GM13977 (cell line): ENCODE data around the gene CABP4.

Source experiments
- DNase-seq: peaks from one replicate; pipeline ENCODE4 v3.0.0; 2012; ENCODE audit warnings: low spot score
- in situ Hi-C: fragments of 300-500 bp; cut with MboI; formaldehyde crosslinking; loops from one replicate; pipeline ENCODE4 v1.12.0; 2022; ENCODE audit warnings: low sequenced_read_pairs, low pct_unique_long_range_greater_than_20kb, mixed read lengths, inconsistent platforms; ENCODE audit not compliant: unreplicated experiment
- TF ChIP-seq, protein P1 (sequence below): IDR thresholded peaks from 2 replicates; pipeline ENCODE4 v1.5.1; 2012; ENCODE audit warnings: mild to moderate bottlenecking, control low read depth; ENCODE audit not compliant: insufficient read depth; ENCODE audit errors: extremely low read depth, missing control alignments

Gene CABP4

DNA sequence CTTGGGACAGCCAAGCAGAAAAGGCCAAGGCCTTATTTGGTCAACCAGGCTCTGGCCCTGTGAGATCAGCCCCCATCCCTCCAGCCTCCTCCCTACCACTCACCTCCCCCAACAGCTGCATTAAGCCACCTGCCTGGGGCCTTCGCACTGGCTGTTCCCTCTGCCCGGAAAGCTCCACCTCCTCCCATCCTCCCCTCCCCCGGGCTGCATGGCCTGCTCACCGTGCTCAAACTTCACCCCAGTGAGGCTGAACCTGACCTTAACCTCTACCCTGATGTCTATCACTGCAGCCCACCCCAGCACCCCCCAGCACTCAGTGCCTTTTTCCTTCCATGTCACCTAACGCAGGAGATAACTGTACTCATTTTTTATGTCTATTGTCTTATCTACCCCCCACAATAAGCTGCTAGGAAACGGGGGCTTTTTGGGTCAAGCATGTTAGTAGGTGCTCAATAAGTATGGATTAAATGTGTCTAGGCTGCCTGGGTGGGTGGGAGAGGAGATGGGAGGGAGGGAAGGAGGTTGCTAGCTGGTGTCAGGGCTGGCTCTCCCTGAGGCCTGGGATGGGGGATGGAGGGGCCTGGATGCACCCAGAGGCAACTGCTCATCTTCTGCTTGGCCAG lies 18.6 kb upstream of the CABP4 start:
- in situ Hi-C loops: no loop called here
- DNase-seq: peak; percentile 93
- TF ChIP-seq, protein P1, sequence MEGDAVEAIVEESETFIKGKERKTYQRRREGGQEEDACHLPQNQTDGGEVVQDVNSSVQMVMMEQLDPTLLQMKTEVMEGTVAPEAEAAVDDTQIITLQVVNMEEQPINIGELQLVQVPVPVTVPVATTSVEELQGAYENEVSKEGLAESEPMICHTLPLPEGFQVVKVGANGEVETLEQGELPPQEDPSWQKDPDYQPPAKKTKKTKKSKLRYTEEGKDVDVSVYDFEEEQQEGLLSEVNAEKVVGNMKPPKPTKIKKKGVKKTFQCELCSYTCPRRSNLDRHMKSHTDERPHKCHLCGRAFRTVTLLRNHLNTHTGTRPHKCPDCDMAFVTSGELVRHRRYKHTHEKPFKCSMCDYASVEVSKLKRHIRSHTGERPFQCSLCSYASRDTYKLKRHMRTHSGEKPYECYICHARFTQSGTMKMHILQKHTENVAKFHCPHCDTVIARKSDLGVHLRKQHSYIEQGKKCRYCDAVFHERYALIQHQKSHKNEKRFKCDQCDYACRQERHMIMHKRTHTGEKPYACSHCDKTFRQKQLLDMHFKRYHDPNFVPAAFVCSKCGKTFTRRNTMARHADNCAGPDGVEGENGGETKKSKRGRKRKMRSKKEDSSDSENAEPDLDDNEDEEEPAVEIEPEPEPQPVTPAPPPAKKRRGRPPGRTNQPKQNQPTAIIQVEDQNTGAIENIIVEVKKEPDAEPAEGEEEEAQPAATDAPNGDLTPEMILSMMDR: no peak

DNA sequence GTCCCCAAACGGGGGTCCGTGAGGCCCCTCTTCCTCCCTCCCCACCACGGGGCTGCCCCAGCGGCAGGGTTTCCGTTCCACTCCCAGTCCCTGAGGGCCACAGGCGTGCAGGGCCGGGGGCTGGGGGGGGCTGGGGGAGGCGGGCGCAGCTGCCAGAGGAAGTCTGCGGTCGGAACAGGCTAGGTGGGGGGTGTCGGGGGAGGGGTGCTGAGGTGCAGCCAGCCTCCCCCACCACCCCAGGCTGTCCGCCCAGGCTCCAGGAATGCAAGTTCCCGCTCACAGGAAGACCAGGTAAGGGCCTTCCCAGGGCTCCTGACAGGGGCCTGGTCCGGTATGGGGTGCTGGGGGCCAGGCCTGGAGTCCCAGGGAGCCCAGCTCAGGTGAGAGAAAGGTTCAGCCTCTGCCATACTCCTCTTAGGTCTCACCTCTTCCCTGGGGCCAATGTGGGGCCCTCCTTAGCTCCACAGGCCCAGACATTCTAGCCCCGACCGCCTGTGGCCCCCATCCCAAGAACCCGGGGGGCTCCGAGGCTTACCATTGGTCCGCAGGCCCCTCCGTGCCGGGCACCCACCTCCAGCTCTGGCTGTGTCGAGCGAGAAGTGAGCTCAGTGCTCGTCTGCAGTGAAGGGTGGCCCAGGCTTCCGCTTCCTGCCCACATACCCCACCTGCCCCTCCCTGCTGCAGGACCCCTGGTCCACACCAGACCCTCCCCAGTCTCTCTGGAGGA lies 17.9 kb upstream of the CABP4 start, which contains the start of gene PTPRCAP:
Gene PTPRCAP, minus strand, starts transcription at position 601 of the 727 bp plus-strand sequence. Its CDS starts 63 bp downstream, at position 538.
- in situ Hi-C loops: no loop called here
- DNase-seq: peak; percentile 85
- TF ChIP-seq, protein P1: no peak

DNA sequence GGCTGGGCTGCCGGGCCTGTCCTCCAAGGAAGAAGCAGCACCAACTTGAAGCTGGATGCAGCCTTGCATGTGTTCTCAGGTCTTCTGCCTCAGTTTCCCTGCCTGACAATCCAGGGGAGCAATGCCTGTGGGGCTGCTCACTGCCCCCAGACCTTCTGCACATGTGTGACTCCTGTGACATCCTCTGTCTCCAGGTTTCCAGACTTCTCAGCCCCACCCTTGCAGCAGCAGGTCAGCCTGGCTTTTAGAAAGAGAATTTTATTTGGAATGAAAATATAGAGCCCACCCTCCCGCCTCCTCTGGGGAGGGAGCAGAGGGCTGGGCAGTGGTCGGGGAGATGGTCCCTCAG lies 17.4 kb upstream of the CABP4 start:
- TF ChIP-seq, protein P1: no peak
- in situ Hi-C loops: no loop called here
- no peak for DNase-seq

DNA sequence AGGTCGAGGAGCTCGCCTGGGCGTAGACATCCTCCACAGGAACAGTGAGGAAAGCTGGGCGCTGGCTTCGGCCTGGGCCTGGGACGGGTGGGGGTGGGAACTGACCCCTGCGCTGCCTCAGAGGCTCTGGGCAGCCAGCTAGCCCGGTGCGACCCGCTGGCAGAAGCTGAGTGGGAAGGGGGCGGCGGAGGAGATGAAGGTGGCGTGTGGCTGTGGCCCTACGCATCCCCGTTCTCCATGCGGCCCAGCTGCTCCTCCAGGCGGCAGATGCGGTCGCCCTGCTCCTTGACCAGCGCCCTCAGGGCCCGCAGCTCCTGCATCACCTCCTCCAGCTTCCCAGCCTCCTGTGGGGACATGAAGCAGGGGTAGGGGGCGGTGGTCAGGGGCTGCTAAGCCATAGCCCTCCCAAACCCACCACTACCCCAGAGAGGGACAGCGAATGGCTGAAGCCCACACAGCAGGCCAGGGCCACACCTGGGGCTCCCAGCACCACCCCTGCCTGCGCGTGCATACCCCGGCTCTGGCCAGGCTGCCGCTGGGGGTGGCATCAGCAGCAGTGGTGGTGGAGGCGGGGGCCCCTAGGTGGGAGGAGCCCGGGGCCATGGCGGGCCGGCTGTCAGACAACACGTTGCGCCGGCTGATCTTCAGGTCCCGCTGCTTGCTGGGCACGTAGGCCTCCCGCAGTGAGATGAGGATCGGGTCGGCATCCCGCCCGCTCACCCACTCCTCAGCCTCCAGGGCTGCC lies 16.8 kb upstream of the CABP4 start:
- in situ Hi-C loops: no loop called here
- TF ChIP-seq, protein P1: no peak
- no peak for DNase-seq

DNA sequence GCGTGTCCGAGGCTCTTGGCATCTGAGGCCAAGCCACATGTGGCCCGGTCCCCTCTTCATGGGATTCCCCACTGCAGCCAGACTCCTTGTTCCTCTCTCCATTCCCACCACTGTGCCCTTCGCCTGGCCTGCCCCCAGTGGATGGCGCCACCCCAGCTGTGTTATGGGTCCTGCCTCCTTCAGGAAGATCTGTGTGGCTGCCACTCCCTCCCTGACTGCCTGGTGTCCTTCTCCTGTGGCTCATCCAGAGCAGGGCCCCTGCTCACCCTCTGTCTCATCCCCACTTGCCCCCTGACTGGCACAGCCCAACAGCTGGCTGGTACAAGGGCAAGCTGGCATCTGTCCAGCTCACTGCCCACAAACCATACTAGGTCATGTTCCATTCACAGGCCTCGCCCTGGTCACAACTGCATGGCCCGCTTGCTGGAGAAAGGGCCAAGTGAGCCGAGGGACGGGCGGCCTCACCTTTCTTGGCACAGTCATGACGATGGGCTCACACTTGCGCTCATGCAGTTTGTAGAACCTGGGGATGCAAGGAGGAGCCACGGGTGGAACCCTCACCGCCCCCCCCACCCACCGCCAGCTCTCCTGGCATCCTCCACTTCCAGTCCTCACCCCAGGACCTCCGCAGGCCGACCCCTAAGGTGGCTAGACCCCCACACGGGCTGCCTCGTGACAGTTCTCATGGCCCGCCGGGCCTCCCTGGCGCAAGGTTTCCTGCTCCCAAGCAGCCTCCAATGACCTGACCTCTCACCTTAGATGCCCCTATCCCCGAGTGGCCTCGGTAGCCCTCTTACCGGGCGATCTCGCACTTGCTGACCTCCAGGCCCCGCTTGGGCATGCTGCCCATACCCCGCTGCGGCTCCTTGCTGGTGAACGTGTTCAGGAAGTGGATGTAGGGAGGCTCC lies 15.6 kb upstream of the CABP4 start:
- TF ChIP-seq, protein P1: peak; percentile 49
- in situ Hi-C loops: no loop called here
- DNase-seq: no peak
